NCI-H510A treated with DMSO at 0.1 percent for 48 hours (cell line): ENCODE data around the gene PRR23A.

Experiments used
- DNase-seq: peaks from one replicate; lab custom pipeline; 2025; lab: John Stamatoyannopoulos, UW

The PRR23A gene

GRCh38 chr3:138972941-138973340, 33.1 kb downstream of the PRR23A start:
- DNase-seq: no peak

GRCh38 chr3:138971766-138972320, 34.2 kb downstream of the PRR23A start:
- no peak for DNase-seq

GRCh38 chr3:138964923-138965322, 41.1 kb downstream of the PRR23A start:
- no peak for DNase-seq

DNA sequence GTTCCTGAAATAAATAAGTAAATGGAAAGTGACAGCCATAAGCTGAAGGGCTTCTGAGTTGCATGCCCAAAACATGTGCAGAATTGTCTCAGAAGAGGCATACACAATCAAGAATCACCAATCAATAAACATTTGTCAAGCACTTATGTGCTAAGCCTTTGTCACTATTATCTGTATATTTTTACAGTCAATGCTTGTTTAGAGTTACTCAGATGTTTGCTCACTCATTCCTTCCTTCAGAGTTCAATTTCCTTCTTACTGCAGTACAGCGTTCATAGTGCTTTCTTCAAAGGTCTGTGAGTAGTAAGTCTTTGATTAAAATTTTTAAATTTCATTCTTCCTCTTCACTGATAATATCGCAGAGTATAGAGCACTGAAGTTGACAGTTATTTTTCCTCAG, 41.8 kb downstream of the PRR23A start:
- DNase-seq: no peak

GRCh38 chr3:138962854-138963560, 43.1 kb downstream of the PRR23A start:
- DNase-seq: no peak

GRCh38 chr3:138960417-138960852, 45.6 kb downstream of the PRR23A start:
- no peak for DNase-seq
